GM12878 (cell line): ENCODE results near the gene TPRX1. TPM values are rescaled to one million over a fixed set of nuclear protein-coding genes. Genes with fewer than 3 reads are reported as not detected.

Experiments used
- ATAC-seq: fragments of 200-7000 bp; cut with Tn5 transposase; 3 replicates; pipeline ENCODE4 v1.9.1; 2020; ENCODE audit warnings: mild to moderate bottlenecking, moderate library complexity
- BruUV-seq: library from RNA; stranded (reverse); fragments of 400-500 nt; replicated peaks from 2 replicates; lab custom pipeline; 2021; lab: Mats Ljungman, UMichigan
- CTCF ChIA-PET: fragments of 300-600 bp; sonication (Branson Sonifier 250); formaldehyde crosslinking; extraction: SDS; loops from one replicate; lab custom pipeline; 2021; ENCODE audit warnings: inconsistent platforms; lab: Yijun Ruan, JAX
- POLR2A ChIA-PET: fragments of 350-600 bp; formaldehyde crosslinking; extraction: SDS; loops from one replicate; lab custom pipeline; 2021; ENCODE audit warnings: inconsistent platforms; lab: Charles Lee
- RAD21 ChIA-PET: fragments of 300-600 bp; sonication (Branson Sonifier 250); formaldehyde crosslinking; loops from one replicate; lab custom pipeline; 2023; ENCODE audit warnings: antibody characterized with exemption; ENCODE audit not compliant: unreplicated experiment; lab: Charles Lee
- SMC1A ChIA-PET: fragments of 300-600 bp; sonication (Branson Sonifier 250); formaldehyde crosslinking; loops from one replicate; lab custom pipeline; 2023; ENCODE audit not compliant: unreplicated experiment, uncharacterized antibody; lab: Charles Lee
- DNase-seq: peaks from one replicate; pipeline ENCODE4 v3.0.0-alpha.2; 2011; ENCODE audit warnings: low read depth, low spot score
- FAIRE-seq: peaks from 3 replicates; lab custom pipeline; 2011; peaks lifted over from hg19 to GRCh38; lab: Jason Lieb, UNC
- H2AFZ ChIP-seq: 2 replicates; pipeline ENCODE4 v1.6.0; 2011; ENCODE audit warnings: low read depth, low read length, control low read depth; ENCODE audit not compliant: control insufficient read depth
- H3K27ac ChIP-seq: 2 replicates; pipeline ENCODE4 v1.5.1; 2011; ENCODE audit warnings: control low read depth; ENCODE audit not compliant: control insufficient read depth, insufficient read depth
- H3K27me3 ChIP-seq, 2 experiments: replicated peaks in 1 of 2; 2 replicates each; pipeline versions ENCODE4 v1.6.0 to v1.6.1; 2011; ENCODE audit warnings: low read length in 1 of 2; ENCODE audit not compliant: control insufficient read depth in 2 of 2, insufficient read depth in 2 of 2
- H3K36me3 ChIP-seq, 2 experiments: 2 replicates each; pipeline ENCODE4 v1.5.1; 2011; ENCODE audit warnings: low read length in 1 of 2; ENCODE audit not compliant: control insufficient read depth in 2 of 2, insufficient read depth in 2 of 2
- H3K4me1 ChIP-seq: 2 replicates; pipeline ENCODE4 v1.6.1; 2011; ENCODE audit warnings: mild to moderate bottlenecking, low read length, moderate library complexity, mixed read lengths; ENCODE audit not compliant: control insufficient read depth, insufficient read depth
- H3K4me2 ChIP-seq: 2 replicates; pipeline ENCODE4 v1.6.0; 2011; ENCODE audit warnings: control low read depth; ENCODE audit not compliant: control insufficient read depth, insufficient read depth
- H3K4me3 ChIP-seq: fragments of 200-600 bp; sonication (generic); 2 replicates; pipeline ENCODE4 v1.5.1; 2016
- H3K79me2 ChIP-seq: 2 replicates; pipeline ENCODE4 v1.6.0; 2011; ENCODE audit warnings: low read length; ENCODE audit not compliant: control insufficient read depth, insufficient read depth
- H3K9ac ChIP-seq: 2 replicates; pipeline ENCODE4 v1.8.0; 2011; ENCODE audit warnings: low read length, control low read depth, mixed read lengths; ENCODE audit not compliant: control insufficient read depth, insufficient read depth
- H3K9me3 ChIP-seq: replicated peaks from 3 replicates; pipeline ENCODE4 v1.5.1; 2011; ENCODE audit warnings: mild to moderate bottlenecking, low read length; ENCODE audit not compliant: control insufficient read depth, insufficient read depth
- H4K20me1 ChIP-seq: 2 replicates; pipeline ENCODE4 v1.6.0; 2011; ENCODE audit not compliant: control insufficient read depth, insufficient read depth
- CREB1 ChIP-seq: IDR thresholded peaks from 2 replicates; pipeline ENCODE4 v1.6.1; 2012; ENCODE audit warnings: low read depth, mild to moderate bottlenecking, inconsistent platforms
- MEF2A ChIP-seq: IDR thresholded peaks from 2 replicates; pipeline ENCODE4 v1.6.1; 2011; ENCODE audit warnings: low read depth, mild to moderate bottlenecking, low read length, moderate library complexity; ENCODE audit not compliant: insufficient read depth
- NR2C1 ChIP-seq: fragments of 450-650 bp; IDR thresholded peaks from 2 replicates; pipeline ENCODE4 v1.6.1; 2017; ENCODE audit warnings: antibody characterized with exemption, mild to moderate bottlenecking, moderate library complexity
- NR2F1 ChIP-seq: fragments of 450-650 bp; conservative IDR thresholded peaks from 2 replicates; pipeline ENCODE4 v1.6.1; 2017; ENCODE audit warnings: mild to moderate bottlenecking
- POLR2A ChIP-seq: IDR thresholded peaks from 2 replicates; pipeline ENCODE4 v1.6.1; 2011; ENCODE audit warnings: low read depth, mild to moderate bottlenecking, low read length
- POLR2AphosphoS5 ChIP-seq: IDR thresholded peaks from 2 replicates; pipeline ENCODE4 v1.6.1; 2011; ENCODE audit warnings: mild to moderate bottlenecking, low read length, inconsistent platforms
- ZZZ3 ChIP-seq: IDR thresholded peaks from 2 replicates; pipeline ENCODE4 v1.6.1; 2011; ENCODE audit warnings: low read depth; ENCODE audit not compliant: control insufficient read depth, insufficient read length
- WGBS: methylation state at CpG from one replicate; pipeline ENCODE4 v1.1.6; 2016; ENCODE audit warnings: low lambda C conversion rate; ENCODE audit not compliant: insufficient replicate concordance, insufficient coverage; ENCODE audit errors: missing lambda C conversion rate; 5-methylcytosine and 5-hydroxymethylcytosine counted together
- in situ Hi-C: fragments of 300-500 bp; cut with MboI; formaldehyde crosslinking; loops from 9 replicates; pipeline ENCODE4 v1.14.3; 2018; ENCODE audit warnings: mixed read lengths
- intact Hi-C: fragments of 100-400 bp; cut with micrococcal nuclease; formaldehyde crosslinking; loops from one replicate; pipeline ENCODE4 v1.14.2; 2022; ENCODE audit not compliant: unreplicated experiment
- polyA plus RNA-seq, 11 experiments: library from polyadenylated mRNA; depleted of rRNA in 4 of 11; unstranded in 6 of 11; stranded (reverse) in 5 of 11; fragments of >200 nt; fragmentation: Nextera tagmentation in 4 of 11; fragmentation: Illumina TruSeq in 1 of 11; extraction: Ambion mirVana in 4 of 11; extraction: Trizol in 1 of 11; gene quantifications; 1 replicate in 1 of 11; 2 replicates in 10 of 11; pipeline versions ENCODE4 v1.2.1 to v1.2.3, GENCODE V29; 2011 to 2016; ENCODE audit warnings: inconsistent platforms in 2 of 11, missing spikeins in 2 of 11, low read depth in 1 of 11
- total RNA-seq, 4 experiments: library from RNA; depleted of rRNA in 3 of 4; stranded (reverse); fragments of >200 nt in 3 of 4; fragmentation: Illumina TruSeq in 1 of 4; extraction: Trizol in 1 of 4; gene quantifications; 2 replicates each; pipeline versions ENCODE4 v1.2.1 to v1.2.3, GENCODE V29; 2013 to 2021
- TF ChIP-seq, protein P1 (sequence below): fragments of 450-650 bp; IDR thresholded peaks from 2 replicates; pipeline ENCODE4 v1.6.1; 2016; ENCODE audit warnings: mild to moderate bottlenecking

TPRX1 gene
- total and polyA plus RNA-seq, 10 of the 15 experiments (the other 5 are each of a cell fraction or from before 2014, with no cell fraction given), result not detected

DNA sequence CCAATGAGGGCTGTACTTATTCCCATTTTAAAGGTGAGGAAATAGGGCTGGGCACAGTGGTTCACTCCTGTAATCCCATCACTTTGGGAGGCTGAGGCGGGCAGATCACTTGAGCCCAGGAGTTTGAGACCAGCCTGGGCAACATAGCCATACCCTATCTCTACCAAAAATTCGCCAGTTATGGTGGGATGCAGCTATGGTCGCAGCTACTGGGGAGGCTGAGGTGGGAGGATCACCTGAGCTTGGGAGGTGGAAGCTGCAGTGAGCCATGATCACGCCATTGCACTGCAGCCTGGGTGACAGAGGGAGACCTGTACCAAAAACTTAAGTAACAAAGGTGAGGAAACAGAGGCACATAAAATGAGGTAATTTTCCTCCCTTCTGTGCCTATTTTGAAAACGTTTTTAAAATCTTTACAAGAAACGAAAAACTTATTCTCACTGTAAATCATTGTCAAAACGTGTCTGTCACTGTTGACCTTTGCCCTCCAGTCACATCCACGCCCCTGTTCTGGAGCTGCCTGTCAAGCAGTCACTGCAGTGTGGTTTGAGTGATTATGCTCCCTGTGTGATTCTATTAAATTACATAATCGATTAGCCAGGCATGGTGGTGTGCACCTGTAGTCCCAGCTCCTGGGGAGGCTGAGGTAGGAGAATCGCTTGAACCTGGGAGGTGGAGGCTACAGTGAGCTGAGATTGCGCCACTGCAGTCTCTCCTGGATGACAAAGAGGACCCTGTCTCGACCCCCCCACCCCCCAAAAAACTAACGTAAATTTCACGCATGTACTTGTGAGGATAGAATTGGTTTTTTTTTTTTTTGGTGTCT is 46.5 kb downstream of the TPRX1 start:
- FAIRE-seq, result no peak
- Histone ChIP-seq H3K4me3 (no peak overlapping the region), H3K36me3 (peaks cover 16 to 33% of the 10 kb centered on the region in 2 experiments; a peak in 3 of 4 replicates), H3K27ac (no peak overlapping the region), H3K4me2 (no peak overlapping the region), H3K9me3 (no peaks in the 10 kb centered on the region; the same call in 2 of the 3 replicates), H2AFZ (no peak overlapping the region), H4K20me1 (no peaks in the 10 kb centered on the region), H3K9ac (no peak overlapping the region), H3K27me3 (no peaks in the 10 kb centered on the region), H3K4me1 (0 out of 2 replicates have a peak, but pooled peaks cover 3% of the 10 kb centered on the region), H3K79me2 (no peaks in the 10 kb centered on the region)
- 87% methylated on average over 14 of the region's 14 CpGs for WGBS
- intact Hi-C loops (no loop called here), in situ Hi-C loops (no loop called here)
- CTCF ChIA-PET, result interaction anchor here (0.9 to 1.8 kb wide), 2 partner anchors 8 to 9 kb away, joined by 3 to 5 read pairs; no protein-coding TSS in a partner anchor
- TF ChIP-seq ZZZ3 (no peak), POLR2AphosphoS5 (peak; percentile 51; the same call in 1 of the 2 replicates), POLR2A (0 out of 2 replicates have a peak, but pooled peaks have one; percentile 21), MEF2A (no peak), CREB1 (no peak), NR2C1 (peak; percentile 31; the same call in 1 of the 2 replicates), NR2F1 (peak; percentile 41; the same call in 1 of the 2 replicates)
- TF ChIP-seq, protein P1, sequence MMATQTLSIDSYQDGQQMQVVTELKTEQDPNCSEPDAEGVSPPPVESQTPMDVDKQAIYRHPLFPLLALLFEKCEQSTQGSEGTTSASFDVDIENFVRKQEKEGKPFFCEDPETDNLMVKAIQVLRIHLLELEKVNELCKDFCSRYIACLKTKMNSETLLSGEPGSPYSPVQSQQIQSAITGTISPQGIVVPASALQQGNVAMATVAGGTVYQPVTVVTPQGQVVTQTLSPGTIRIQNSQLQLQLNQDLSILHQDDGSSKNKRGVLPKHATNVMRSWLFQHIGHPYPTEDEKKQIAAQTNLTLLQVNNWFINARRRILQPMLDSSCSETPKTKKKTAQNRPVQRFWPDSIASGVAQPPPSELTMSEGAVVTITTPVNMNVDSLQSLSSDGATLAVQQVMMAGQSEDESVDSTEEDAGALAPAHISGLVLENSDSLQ, result peak; percentile 56; the same call in 1 of the 2 replicates
- ATAC-seq, result no peak
- no peak for DNase-seq
- BruUV-seq, result TSS peak; percentile 16
- RAD21 ChIA-PET, result no interaction called here
- SMC1A ChIA-PET, result no interaction called here
- POLR2A ChIA-PET, result no interaction called here
